Stimulated activated CD8-positive, alpha-beta memory T cell treated with anti-CD3 and anti-CD28 coated beads, Interleukin-15, amount 100 ng/mL, for 24 hours (primary cell): Measurements from ENCODE around the gene CCN5.
A peak's percentile ranks its signal among the peaks of the same experiment; 100 is the strongest.
"Not testable (repeated sequence)": the region's sequence is repeated elsewhere in the genome, so short reads cannot be mapped to it uniquely, and the experiment has no call there.

ENCODE experiments used
- DNase-seq: peaks from one replicate; pipeline ENCODE4 v3.0.0-alpha.2; 2020; ENCODE audit warnings: low read depth

Gene CCN5

GRCh38 chr20:44714701-44715498 is at the start of gene CCN5:
Gene CCN5, plus strand, starts transcription at chr20:44715369. Its CDS starts 22 bp downstream, at chr20:44715391.
- no peak for DNase-seq

GRCh38 chr20:44666066-44666465 is 49.1 kb upstream of the CCN5 start:
- DNase-seq: no peak

GRCh38 chr20:44670851-44671250 is 44.3 kb upstream of the CCN5 start:
- DNase-seq: not testable (repeated sequence)

- not testable (repeated sequence) for DNase-seq
Observed at GRCh38 chr20:44671541-44671940, 43.6 kb upstream of the CCN5 start.

GRCh38 chr20:44672318-44672902 is 42.8 kb upstream of the CCN5 start:
- DNase-seq: not testable (repeated sequence)

- no peak for DNase-seq
Observed at GRCh38 chr20:44678242-44678641, 36.9 kb upstream of the CCN5 start.

GRCh38 chr20:44678990-44679611 is 36.1 kb upstream of the CCN5 start:
- DNase-seq: no peak

- DNase-seq: no peak
Observed at GRCh38 chr20:44681796-44682566, 33.2 kb upstream of the CCN5 start.

- peak; percentile 23 for DNase-seq
Observed at GRCh38 chr20:44683263-44684046, 31.7 kb upstream of the CCN5 start.

- DNase-seq: no peak
Observed at GRCh38 chr20:44684047-44684967, 30.9 kb upstream of the CCN5 start.

- no peak for DNase-seq
Observed at GRCh38 chr20:44686934-44687333, 28.2 kb upstream of the CCN5 start.

- no peak for DNase-seq
Observed at GRCh38 chr20:44688053-44688625, 27.0 kb upstream of the CCN5 start.

GRCh38 chr20:44689809-44690208 is 25.4 kb upstream of the CCN5 start:
- no peak for DNase-seq

- no peak for DNase-seq
Observed at GRCh38 chr20:44690781-44691423, 24.3 kb upstream of the CCN5 start.

GRCh38 chr20:44691424-44692423 is 23.4 kb upstream of the CCN5 start:
- DNase-seq: no peak

GRCh38 chr20:44692932-44693480 is 22.2 kb upstream of the CCN5 start:
- no peak for DNase-seq

GRCh38 chr20:44693627-44694026 is 21.5 kb upstream of the CCN5 start:
- no peak for DNase-seq

GRCh38 chr20:44694159-44694558 is 21.0 kb upstream of the CCN5 start:
- DNase-seq: no peak
